ENCODE results near the gene AKR7A2.

DNA sequence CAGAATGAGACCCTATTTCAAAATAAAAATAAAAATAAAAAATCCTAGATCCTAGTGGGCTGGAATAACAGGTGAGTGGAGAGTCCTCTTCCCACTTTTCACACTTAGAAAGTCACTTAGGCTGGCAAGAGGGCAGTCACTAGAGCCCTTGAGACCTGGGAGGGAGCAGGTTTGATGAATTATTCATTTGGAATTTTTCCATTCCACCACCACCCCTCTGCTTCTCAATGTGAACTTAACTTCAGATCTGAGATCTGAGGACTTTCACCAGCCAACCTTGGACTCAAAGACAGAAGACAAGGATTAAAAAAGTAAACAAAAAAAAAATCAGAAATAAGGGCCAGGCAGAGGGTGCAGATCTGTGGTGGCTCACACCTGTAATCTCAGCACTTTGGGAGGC lies 39.9 kb downstream of the AKR7A2 start:
- TF ChIP-seq POLR2AphosphoS5 (IDR thresholded peaks at IDR 0.05) (no peak), CTCF (IDR thresholded peaks at IDR 0.05 in 8 of 11, conservative IDR thresholded peaks at IDR 0.05 in 3 of 11) (no peak), POLR2A (IDR thresholded peaks at IDR 0.05) (no peak)

All from spleen (tissue), 7 donors.